NCI-H2196 treated with DMSO at 0.1 percent for 48 hours (cell line): ENCODE measurements around the gene TSPAN14.

Experiments used
- DNase-seq: peaks from one replicate; lab custom pipeline; 2025; ENCODE audit not compliant: unreplicated experiment; lab: John Stamatoyannopoulos, UW

TSPAN14 gene

DNA sequence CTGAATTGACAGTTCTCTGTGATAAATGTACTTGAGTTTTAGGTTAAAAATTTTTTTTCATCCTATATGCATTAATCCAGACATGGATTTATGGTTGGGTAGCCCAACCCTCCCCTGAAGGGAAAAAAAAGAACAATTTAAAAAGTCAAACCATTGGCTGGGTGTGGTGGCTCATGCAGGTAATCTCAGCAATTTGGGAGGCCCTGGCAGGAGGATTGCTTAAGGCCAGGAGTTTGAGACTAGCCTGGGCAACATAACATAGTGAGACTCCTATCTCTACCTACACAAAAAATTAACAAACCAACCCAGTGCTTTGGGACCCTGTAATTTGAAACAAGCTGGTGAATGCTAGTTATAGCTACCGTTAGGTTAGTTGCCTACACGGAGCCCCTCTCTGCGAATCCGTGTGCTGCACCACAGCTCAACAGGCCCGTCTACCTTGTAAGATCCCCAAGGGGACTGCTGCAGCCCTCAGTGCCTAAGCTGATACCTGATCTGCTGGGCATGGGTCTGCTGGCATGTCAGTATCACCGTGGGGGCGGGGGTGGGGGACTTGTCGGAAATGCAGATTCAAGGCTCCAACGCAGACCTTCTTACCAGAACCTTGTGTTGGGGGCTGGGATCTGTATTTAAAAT is 32.8 kb downstream of the TSPAN14 start:
- DNase-seq, result no peak

DNA sequence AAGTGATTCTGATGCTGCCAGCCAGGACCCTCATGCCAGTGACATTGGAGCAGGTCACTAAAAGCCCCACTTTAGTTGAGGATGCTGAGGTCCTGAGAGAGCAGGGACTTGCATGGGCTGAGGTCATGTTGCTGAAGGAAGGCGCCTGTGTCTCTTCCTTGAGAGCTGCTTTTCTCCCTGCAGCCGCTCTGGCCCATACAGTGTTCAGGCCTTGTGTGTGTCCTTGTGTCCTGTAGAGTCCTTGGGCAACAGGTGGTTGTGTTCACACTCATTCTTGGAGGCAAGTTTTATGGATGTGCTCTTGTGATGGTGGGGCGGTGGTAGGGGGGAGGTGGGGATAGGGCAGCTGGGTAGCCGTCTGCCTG is 33.3 kb downstream of the TSPAN14 start:
- no peak for DNase-seq

GRCh38 chr10:80487791-80488538 is 33.9 kb downstream of the TSPAN14 start:
- DNase-seq, result no peak

DNA sequence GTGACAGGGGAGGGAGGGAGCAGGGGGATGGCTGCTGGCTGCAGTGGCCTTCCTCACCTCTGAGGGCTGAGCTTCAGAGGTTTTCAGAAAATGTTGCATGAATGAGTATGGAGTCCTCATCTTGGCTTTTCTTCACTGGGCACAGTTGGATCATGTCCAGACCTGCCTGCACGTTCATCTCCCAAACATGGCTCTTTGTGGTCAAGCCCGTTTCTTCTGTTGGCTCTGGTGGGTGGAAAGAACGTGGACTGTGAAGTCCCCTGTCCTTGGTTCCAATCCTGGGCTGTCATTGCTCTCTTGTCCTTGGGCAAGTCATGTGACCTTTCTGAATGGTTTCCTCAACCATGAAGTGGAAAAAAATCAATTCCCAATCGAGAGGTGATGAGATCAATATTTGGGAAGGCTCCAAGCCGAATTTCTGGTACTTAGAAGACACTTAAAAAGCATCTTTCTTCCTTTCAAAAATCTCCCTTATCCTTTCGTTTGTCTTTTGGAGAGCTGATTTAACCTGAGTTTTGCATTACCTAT is 34.5 kb downstream of the TSPAN14 start:
- DNase-seq, result no peak

- no peak for DNase-seq
Observed at GRCh38 chr10:80489371-80490112, 35.4 kb downstream of the TSPAN14 start.

GRCh38 chr10:80491251-80492102 is 37.4 kb downstream of the TSPAN14 start:
- DNase-seq, result no peak

DNA sequence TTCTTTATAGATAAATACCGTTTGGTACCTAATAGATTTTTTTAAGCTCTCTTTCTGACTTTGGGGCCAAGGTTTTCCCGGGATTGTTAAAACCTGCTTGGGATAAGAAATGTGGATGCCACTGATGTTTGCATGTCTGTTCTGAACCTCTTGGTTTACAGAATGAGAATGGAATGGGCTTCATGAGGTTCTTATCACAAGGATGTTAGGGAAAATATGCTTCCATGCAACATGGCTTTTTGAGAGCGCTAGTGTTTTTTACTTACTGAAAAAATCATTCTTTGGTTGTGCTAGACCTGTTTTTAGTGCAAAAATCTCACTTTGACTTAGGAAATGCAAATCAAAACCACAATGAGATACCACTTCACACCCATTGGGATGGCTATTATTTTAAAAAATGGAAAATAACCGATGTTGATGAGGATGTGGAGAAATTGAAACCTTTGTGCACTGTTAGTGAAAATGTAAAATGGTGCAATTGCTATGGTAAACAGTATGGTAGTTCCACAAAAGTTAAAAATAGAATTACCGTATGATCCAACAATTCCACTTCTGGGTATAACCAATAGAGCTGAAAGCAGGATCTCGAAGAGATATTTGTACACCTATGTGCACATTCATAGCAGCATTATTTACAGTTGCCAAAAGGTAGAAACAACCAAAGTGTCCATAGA is 38.9 kb downstream of the TSPAN14 start:
- no peak for DNase-seq

DNA sequence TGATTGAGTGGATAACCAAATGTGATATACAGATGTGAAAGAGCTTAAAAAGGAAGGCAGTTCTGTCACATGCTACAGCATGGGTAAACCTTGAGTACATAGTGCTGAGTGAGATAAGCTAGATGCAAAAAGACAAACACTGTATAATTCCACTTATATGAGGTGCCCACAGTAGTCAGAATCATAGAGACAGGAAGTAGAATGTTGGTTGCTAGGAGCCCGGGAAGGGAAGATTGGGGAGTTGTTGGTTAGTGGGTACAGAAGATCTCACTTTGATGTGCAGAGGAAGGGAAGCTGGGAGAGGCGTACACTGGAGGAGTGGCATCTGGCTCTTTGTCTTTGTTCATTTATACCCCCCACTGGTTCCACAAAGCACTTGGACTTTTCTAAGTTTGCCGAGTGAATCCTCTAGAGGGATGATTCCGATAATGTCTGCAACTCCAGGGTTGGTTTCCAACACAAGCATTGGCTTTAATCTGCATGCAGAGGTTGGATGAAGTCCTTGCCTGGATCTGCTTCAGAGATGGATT is 39.5 kb downstream of the TSPAN14 start:
- DNase-seq, result no peak

DNA sequence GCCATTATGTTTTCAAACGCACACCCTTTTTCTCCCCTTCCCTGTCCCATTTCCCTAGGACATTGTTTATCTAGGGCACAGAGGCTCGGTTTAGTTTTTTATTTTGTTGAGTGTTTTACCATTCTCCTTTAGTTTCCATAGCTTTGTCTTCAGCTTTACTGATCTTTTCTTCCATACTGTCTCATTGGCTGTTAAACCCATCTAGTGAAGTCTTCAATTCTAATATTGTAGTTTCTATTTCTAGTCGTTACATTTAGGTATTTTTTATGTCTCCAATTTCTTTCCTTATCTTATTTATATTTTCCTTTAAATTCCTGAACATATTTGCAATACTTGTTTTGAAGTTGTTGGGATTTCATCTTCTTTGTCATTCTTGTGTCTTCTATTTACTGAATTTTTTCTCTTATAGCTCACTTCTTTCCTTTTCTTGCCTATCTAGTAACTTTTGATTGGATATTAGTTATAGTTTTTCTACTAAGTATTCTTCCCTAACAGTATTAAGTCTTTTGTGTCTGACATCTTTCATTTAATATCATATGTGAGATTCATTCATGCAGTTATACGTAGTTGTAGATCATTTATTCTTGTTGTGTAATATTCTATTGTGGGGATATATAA is 42.6 kb downstream of the TSPAN14 start:
- DNase-seq, result no peak

DNA sequence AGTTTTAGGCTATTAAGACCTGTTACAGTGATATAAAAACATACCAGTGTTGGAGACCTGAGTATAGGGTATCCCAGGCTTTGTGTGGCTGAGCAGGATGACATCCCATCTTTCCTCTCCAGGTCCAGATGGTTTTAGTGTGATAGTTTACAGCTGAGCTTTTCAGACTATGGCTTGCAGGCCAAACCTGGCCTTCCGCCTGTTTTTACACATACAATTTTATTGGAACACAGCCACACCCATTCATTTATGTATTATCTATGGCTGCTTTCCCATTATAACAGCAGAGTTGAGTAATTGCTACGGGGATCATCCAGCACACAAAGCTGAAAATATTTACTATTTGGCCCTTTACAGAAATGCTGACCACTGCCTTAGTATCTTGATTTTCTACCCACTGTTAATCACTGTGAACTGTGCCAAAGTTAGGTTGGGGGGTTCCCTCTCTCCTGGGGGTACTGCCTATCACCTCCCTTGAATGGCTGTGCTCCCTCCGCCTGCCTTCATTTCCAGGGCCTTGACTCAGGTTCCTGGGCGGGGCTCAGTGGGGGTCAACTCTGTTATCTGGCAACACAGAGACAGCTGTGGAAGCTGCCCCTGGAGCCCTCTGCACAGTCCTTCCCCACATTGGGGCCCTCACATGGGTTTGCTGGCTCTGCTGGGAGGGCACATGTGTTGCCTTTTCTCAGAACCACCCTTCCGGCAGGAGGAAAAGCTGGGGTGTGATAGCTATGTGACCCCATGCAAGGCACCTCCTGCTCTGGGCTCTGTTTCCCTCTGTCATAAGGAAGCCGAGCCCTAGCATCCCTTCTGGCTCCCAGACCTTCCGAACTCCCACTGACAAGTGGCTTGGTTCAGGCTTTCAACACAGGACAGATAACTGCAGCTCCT is 43.3 kb downstream of the TSPAN14 start:
- DNase-seq, result no peak

DNA sequence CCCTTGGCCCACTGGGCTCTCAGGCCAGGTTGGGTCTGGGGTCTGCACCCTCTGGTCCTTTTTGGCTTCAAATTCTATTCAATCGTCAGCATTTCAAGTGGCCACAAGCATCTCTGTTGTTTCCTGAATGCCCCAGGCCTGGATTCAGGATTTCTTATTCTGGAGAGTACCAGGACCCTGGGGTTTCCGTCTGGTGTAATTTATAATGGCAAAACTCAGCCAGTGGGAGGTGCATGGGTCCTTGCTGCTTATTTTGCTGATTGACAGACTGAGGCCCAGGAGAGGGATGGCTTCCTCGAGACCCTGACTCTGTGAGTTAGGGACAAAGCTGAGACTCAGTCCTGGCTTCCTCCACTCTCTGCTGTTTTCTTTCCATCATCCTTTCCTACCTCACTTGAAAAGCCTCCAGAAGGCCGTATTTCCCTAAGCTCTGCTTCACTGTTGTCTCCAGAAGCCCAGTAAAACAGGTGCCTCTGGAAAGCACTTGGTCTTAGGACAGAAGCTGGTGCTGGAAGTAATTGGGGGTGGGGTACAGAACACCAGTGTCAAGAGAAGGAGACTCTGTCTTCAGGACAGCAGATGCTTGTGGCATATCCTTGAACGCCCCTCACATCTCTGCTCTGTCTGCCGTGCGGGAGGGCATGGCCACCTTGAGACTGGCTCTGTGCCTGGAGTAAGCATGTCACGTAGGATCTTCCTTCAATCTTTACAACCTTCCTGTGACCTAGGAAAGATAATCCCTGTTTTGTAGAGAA is 44.1 kb downstream of the TSPAN14 start:
- DNase-seq, result no peak

GRCh38 chr10:80498833-80499741 is 45.0 kb downstream of the TSPAN14 start:
- DNase-seq, result no peak

DNA sequence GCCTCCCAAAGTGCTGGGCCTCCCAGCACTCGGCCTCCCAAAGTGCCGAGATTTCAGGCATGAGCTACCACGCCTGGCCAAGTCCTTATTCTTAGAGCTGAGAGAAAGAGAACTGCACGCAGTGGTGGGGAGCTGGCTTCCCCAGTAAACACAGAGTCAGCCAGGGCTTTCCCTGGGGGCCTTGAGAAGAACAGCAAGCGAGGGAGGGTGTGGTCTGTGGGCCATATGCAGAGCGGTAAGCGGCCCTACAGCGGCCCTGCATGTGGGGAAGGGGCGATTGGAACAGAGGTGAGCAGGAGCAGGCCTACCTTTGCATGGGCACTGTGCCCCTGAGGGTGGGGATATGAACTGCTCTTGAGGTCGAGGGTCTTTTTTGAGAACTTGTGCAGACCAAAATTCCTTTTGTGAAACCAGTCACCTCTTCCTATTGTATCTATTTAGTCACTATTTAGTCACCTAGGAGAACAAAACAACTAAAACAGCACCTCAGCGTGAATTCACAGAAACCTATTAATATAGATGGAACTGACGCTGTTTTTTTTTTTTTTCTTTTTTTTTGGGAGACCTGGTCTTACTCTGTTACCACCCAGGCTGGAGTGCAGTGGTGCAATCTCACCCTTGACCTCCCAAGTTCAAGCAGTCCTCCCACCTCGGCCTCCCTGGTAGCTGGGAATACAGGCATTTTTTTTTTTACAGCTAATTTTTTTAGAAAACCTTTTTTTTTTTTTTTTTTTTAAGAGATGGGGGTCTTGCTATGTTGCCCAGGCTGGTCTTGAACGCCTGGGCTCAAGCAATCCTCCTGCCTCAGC is 46.7 kb downstream of the TSPAN14 start:
- DNase-seq, result no peak

DNA sequence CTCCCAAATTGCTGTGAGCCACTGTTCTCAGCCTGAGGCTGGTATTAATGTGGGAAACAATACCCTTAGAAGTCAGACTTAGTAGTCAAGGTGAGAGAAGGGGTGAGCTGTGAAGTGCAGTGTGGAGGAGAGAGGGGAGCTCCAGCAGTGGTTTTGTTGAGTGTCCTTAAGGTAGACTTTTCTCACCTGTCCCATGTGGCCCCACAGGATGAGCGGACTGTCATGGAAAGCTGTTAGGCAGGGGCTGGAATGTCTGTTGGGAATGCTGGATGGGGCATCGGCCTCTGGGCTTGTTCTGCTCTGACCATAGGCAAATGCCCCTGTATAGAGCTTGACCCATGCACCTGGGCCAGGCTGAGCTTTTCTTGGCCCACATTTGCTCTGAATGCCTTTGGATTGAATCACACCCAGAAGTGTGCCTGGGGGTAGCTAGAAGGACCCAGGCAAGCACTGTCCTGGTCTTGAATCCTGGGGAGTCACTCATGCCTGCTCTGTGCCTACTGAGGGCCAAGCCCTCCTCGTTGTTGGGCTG is 47.3 kb downstream of the TSPAN14 start:
- DNase-seq, result no peak

DNA sequence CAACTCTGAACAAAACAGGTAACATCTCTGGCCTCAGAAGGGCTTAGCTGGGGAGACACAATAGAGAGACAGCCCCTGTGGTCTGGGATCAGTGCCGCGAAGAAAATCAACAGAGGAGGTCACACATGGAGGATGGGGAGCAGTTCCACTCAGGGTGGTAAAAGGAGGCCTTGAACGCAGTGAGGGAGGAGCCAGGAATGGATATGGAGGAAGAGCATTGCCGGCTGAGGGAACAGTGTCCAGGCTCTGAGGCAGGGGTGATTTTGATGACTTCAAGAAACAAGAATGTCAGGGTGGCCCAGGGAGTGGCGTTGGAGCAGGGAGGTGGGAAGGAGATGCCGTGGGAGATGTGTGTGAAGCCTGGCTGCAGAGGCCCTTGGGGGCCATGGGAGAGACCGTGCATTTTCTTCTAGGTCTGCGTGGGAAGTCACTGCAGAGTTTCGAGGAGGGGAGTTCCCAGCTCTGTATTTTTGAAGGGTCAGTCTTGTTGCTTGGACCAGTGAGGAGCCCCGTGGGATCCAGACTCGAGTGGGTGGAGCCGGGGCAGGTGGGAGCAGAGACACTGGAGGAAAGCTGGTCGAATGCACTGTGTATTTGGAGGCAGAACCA is 47.9 kb downstream of the TSPAN14 start:
- DNase-seq, result no peak
